ENCODE measurements around the gene WDR82. TPM values are rescaled to one million over a fixed set of nuclear protein-coding genes. Genes with fewer than 3 reads are reported as not detected.

WDR82 gene
- polyA plus RNA-seq, 1 donor from 2014 or later = 55.0 TPM

- Mint-ChIP-seq H3K27me3 (no peaks in the 10 kb centered on the region), H3K36me3 (no peaks in the 10 kb centered on the region), H3K9me3 (no peaks in the 10 kb centered on the region), H3K4me1 (peaks cover 18 to 40% (median 37%) of the 10 kb centered on the region in 3 donors), H3K27ac (peak overlapping the region in 2 of 3 donors; percentile 31 to 61), H3K4me3 (peak overlapping the region in 2 of 4 donors; percentile 37 to 91)
These were observed 42.0 kb downstream of the WDR82 start for GRCh38 chr3:52236424-52236886.

- H3K4me1 Mint-ChIP-seq = peaks cover 11 to 28% (median 27%) of the 10 kb centered on the region in 3 donors
- H3K9me3 Mint-ChIP-seq = no peaks in the 10 kb centered on the region
- peak overlapping the region in 1 of 3 donors; percentile 35 for H3K27ac Mint-ChIP-seq
- H3K27me3 Mint-ChIP-seq = no peaks in the 10 kb centered on the region
- H3K36me3 Mint-ChIP-seq = peaks cover 5% of the 10 kb centered on the region
- H3K4me3 Mint-ChIP-seq = peak overlapping the region in 2 of 4 donors; percentile 65 to 91
These were observed 43.7 kb downstream of the WDR82 start for GRCh38 chr3:52234516-52235447.

DNA sequence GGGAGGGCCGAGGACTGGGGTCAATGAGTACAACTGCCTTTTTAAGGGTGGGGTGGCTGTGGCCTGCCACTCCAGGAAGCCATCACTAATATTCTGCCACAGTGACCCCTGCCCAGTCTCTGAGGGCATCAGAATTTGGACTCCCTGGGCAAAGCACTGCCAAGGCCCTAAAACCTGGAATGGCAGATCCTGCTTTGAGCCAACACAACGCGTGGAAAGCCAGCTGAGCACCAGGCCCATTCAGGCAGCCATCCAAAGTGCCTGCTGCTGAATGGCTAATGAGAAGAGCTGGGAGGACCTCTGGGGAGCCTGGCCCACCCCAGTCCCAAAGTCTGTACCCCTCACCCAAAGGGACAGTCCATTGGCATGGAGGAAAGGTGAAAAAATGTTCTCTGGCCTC lies 44.5 kb downstream of the WDR82 start:
- peaks cover 5% of the 10 kb centered on the region for H3K36me3 Mint-ChIP-seq
- no peaks in the 10 kb centered on the region for H3K9me3 Mint-ChIP-seq
- H3K4me3 Mint-ChIP-seq = peak overlapping the region in 2 of 4 donors; percentile 17 to 54
- H3K27me3 Mint-ChIP-seq = no peaks in the 10 kb centered on the region
- H3K27ac Mint-ChIP-seq = peak overlapping the region in 2 of 3 donors; percentile 35 to 78
- H3K4me1 Mint-ChIP-seq = peaks cover 5 to 26% (median 25%) of the 10 kb centered on the region in 3 donors

GRCh38 chr3:52233108-52233591 lies 45.3 kb downstream of the WDR82 start:
- H3K9me3 Mint-ChIP-seq = no peaks in the 10 kb centered on the region
- H3K4me1 Mint-ChIP-seq = peaks cover 5 to 22% (median 21%) of the 10 kb centered on the region in 3 donors
- H3K4me3 Mint-ChIP-seq = no peak overlapping the region
- peaks cover 5% of the 10 kb centered on the region for H3K36me3 Mint-ChIP-seq
- H3K27ac Mint-ChIP-seq = peak overlapping the region in 1 of 3 donors; percentile 23
- H3K27me3 Mint-ChIP-seq = no peaks in the 10 kb centered on the region

GRCh38 chr3:52232279-52233107 lies 46.0 kb downstream of the WDR82 start:
- Mint-ChIP-seq H3K9me3 (no peaks in the 10 kb centered on the region), H3K27ac (no peak overlapping the region), H3K27me3 (no peaks in the 10 kb centered on the region), H3K36me3 (peaks cover 5% of the 10 kb centered on the region), H3K4me3 (no peak overlapping the region), H3K4me1 (peaks cover 5 to 23% (median 22%) of the 10 kb centered on the region in 3 donors)

DNA sequence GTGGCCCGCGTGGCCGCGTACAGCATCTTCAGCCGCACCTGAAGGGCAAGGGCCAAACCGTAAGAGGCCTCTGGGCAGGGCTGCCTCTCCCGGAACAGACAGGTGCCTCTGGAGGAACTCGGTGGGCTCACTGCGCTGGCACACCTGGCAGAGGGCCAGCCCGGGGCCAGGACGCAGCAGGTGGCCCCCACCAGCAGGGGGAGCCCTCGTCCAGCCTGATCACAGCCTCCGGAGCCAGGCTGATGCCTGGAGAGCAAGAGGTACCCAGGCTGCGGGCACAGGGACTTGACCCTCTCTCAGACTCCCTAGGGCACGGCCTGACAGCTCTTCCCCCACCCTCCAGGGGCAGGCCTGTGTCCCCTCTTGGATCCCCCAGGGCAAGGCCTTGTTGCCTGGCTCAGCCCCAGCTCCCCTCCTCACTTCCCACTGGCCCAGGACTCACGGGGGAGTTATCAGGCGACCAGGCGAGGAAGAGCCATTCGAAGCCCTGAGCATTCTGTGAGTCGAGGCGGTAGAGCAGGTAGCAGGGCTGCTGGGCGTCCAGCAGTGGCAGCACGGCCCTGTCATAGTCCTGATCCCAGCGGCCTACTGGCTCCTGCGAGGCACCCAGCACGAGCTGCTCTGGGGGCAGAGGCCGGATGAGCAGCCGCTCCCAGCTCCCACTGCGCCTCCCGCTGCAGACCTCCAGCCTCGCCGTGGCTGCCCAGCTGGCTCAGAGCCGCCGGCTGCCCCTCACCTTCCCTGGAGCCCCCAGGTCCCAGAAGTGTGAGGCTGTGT lies 46.8 kb downstream of the WDR82 start:
- H3K27ac Mint-ChIP-seq = peak overlapping the region in 2 of 3 donors; percentile 46 to 82
- H3K4me3 Mint-ChIP-seq = peak overlapping the region in 2 of 4 donors; percentile 9 to 12
- H3K27me3 Mint-ChIP-seq = no peaks in the 10 kb centered on the region
- H3K36me3 Mint-ChIP-seq = peaks cover 5% of the 10 kb centered on the region
- peaks cover 9 to 27% (median 27%) of the 10 kb centered on the region in 3 donors for H3K4me1 Mint-ChIP-seq
- no peaks in the 10 kb centered on the region for H3K9me3 Mint-ChIP-seq

DNA sequence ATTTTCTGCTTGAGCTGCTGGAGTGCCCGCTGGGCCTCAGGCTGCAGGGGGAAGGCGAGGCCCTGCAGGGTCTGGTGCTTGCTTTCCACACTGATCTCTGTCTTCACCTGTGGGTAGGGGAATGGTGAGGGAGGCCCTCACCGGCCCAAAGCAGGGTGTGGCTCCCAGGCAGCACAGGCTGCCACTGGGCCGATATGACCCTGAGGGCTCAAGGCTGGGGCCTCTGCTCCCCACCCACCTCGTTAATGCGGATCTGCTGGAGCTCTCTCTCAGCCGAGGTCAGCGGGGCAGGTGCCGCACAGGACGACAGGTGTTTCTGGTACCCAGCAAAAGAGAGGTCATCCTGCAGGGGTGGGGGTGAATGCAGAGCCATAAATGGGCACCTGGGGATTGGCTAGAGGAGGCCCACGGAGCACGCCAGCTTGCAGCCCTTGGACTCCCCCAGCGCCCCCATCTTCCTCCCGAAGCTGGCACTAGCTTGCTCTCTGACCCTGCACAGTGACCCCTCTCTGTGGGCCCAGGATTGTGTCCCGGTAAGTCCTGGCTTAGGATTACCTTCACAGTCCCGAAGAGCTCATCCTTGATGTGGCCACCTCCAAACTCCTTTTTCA lies 47.5 kb downstream of the WDR82 start:
- peak overlapping the region in 1 of 4 donors; percentile 9 for H3K4me3 Mint-ChIP-seq
- H3K36me3 Mint-ChIP-seq = peaks cover 5% of the 10 kb centered on the region
- peak overlapping the region in 2 of 3 donors; percentile 46 to 82 for H3K27ac Mint-ChIP-seq

GRCh38 chr3:52230461-52230860 lies 48.0 kb downstream of the WDR82 start:
- peaks cover 18 to 34% (median 30%) of the 10 kb centered on the region in 3 donors for H3K4me1 Mint-ChIP-seq

More for the DNA sequence above, 47.5 kb downstream of the WDR82 start:
- Mint-ChIP-seq H3K27me3 (no peaks in the 10 kb centered on the region), H3K4me1 (peaks cover 15 to 32% (median 31%) of the 10 kb centered on the region in 3 donors), H3K9me3 (no peaks in the 10 kb centered on the region)

GRCh38 chr3:52229656-52230055 lies 48.8 kb downstream of the WDR82 start:
- no peaks in the 10 kb centered on the region for H3K9me3 Mint-ChIP-seq
- H3K4me1 Mint-ChIP-seq = peaks cover 20 to 32% (median 29%) of the 10 kb centered on the region in 3 donors
- H3K4me3 Mint-ChIP-seq = no peak overlapping the region
- H3K27me3 Mint-ChIP-seq = no peaks in the 10 kb centered on the region
- H3K36me3 Mint-ChIP-seq = peaks cover 5% of the 10 kb centered on the region
- H3K27ac Mint-ChIP-seq = peak overlapping the region in 1 of 3 donors; percentile 21

More at GRCh38 chr3:52230461-52230860, 48.0 kb downstream of the WDR82 start:
- H3K36me3 Mint-ChIP-seq = peaks cover 5% of the 10 kb centered on the region
- H3K4me3 Mint-ChIP-seq = no peak overlapping the region
- H3K9me3 Mint-ChIP-seq = no peaks in the 10 kb centered on the region
- H3K27ac Mint-ChIP-seq = no peak overlapping the region
- H3K27me3 Mint-ChIP-seq = no peaks in the 10 kb centered on the region

GRCh38 chr3:52228751-52229291 lies 49.6 kb downstream of the WDR82 start:
- Mint-ChIP-seq H3K4me3 (no peak overlapping the region), H3K36me3 (peaks cover 5% of the 10 kb centered on the region), H3K4me1 (peaks cover 22 to 32% (median 32%) of the 10 kb centered on the region in 3 donors), H3K27ac (peak overlapping the region in 1 of 3 donors; percentile 21), H3K27me3 (peaks cover under 1% of the 10 kb centered on the region), H3K9me3 (no peaks in the 10 kb centered on the region)

GRCh38 chr3:52228266-52228665 lies 50.2 kb downstream of the WDR82 start:
- H3K9me3 Mint-ChIP-seq = no peaks in the 10 kb centered on the region
- peaks cover 27 to 38% (median 37%) of the 10 kb centered on the region in 3 donors for H3K4me1 Mint-ChIP-seq
- H3K4me3 Mint-ChIP-seq = peak overlapping the region in 1 of 4 donors; percentile 16
- peaks cover 7% of the 10 kb centered on the region for H3K36me3 Mint-ChIP-seq
- peaks cover 2% of the 10 kb centered on the region for H3K27me3 Mint-ChIP-seq
- peak overlapping the region in 1 of 3 donors; percentile 74 for H3K27ac Mint-ChIP-seq

DNA sequence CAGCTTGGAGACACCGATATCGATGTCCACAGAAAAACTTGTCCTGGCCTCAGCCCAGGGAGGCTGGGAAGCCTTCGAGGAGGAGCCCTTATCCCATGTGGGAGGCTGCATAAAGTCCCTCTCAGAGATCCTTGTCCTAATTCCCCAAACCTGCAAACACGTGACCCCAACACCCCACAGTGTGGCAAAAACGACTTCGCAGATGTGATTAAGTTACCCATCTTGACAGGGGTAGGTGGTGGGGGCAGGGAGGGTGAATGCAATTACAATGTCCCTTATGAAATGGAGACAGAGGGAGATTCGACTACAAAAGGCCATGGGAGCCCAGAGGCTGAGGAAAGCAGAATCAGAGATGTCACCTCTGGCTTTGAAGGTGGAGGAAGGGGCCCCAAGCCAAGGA lies 50.7 kb downstream of the WDR82 start:
- Mint-ChIP-seq H3K9me3 (no peaks in the 10 kb centered on the region), H3K36me3 (peaks cover 7% of the 10 kb centered on the region), H3K4me3 (peak overlapping the region in 1 of 4 donors; percentile 16), H3K4me1 (peaks cover 32 to 41% (median 40%) of the 10 kb centered on the region in 3 donors), H3K27ac (peak overlapping the region; percentile 74 to 94 (median 92)), H3K27me3 (peaks cover 2% of the 10 kb centered on the region)

- Mint-ChIP-seq H3K27me3 (peaks cover 2% of the 10 kb centered on the region), H3K4me3 (peak overlapping the region in 3 of 4 donors; percentile 12 to 85 (median 54)), H3K36me3 (peaks cover 7% of the 10 kb centered on the region), H3K27ac (peak overlapping the region; percentile 92 to 96 (median 94)), H3K4me1 (peaks cover 32 to 45% (median 43%) of the 10 kb centered on the region in 3 donors), H3K9me3 (no peaks in the 10 kb centered on the region)
These were observed 51.3 kb downstream of the WDR82 start for GRCh38 chr3:52227117-52227516.

Data from IgD-negative memory B cell (primary cell).